Right lobe of liver (tissue), 6 donors: ENCODE results near the gene KRTAP12-3. TPM values are rescaled to one million over a fixed set of nuclear protein-coding genes. Genes with fewer than 3 reads are reported as not detected.
"Not testable (repeated sequence)": the region's sequence is repeated elsewhere in the genome, so short reads cannot be mapped to it uniquely, and the experiment has no call there.

Source experiments
- ATAC-seq, 4 donors: fragments of 200-7000 bp; cut with Tn5 transposase; one replicate each; pipeline ENCODE4 v1.9.1; 2020; ENCODE audit warnings: mild to moderate bottlenecking in 4 of 4, moderate library complexity in 4 of 4
- DNase-seq, 3 donors: peaks; one replicate each; pipeline ENCODE4 v3.0.0-alpha.2; 2020
- H3K27ac ChIP-seq, 3 donors: fragments of 200-600 bp; one replicate each; pipeline ENCODE4 v1.8.0; 2022
- H3K27me3 ChIP-seq, 2 donors: fragments of 200-600 bp; one replicate each; pipeline ENCODE4 v1.8.0; 2022
- H3K36me3 ChIP-seq, 4 donors: fragments of 200-600 bp; sonication (generic) in 1 of 4; one replicate each; pipeline versions ENCODE4 v1.5.1 to v1.8.0; 2017 to 2022; ENCODE audit warnings: control low read depth in 1 of 4
- H3K4me1 ChIP-seq, 4 donors: fragments of 200-600 bp; sonication (generic) in 1 of 4; one replicate each; pipeline versions ENCODE4 v1.5.1 to v1.8.0; 2017 to 2022; ENCODE audit warnings: control low read depth in 1 of 4
- H3K4me3 ChIP-seq, 3 donors: fragments of 200-600 bp; one replicate each; pipeline ENCODE4 v1.8.0; 2022
- H3K9me3 ChIP-seq, 4 donors: fragments of 200-600 bp; sonication (generic) in 1 of 4; one replicate each; pipeline versions ENCODE4 v1.5.1 to v1.8.0; 2017 to 2022; ENCODE audit warnings: control low read depth in 1 of 4
- CTCF ChIP-seq, 4 donors: fragments of 200-600 bp in 3 of 4; fragments of 450-650 bp in 1 of 4; IDR thresholded peaks; one replicate each; pipeline versions ENCODE4 v1.5.1 to v1.8.0; 2016 to 2022; ENCODE audit warnings: antibody characterized with exemption in 4 of 4, mild to moderate bottlenecking in 2 of 4
- POLR2A ChIP-seq: fragments of 450-650 bp; IDR thresholded peaks from one replicate; pipeline ENCODE4 v1.6.1; 2017; ENCODE audit warnings: antibody characterized with exemption, mild to moderate bottlenecking
- WGBS: methylation state at CpG from one replicate; pipeline ENCODE4 v1.1.6; 2018; ENCODE audit warnings: low coverage, low lambda C conversion rate; ENCODE audit not compliant: insufficient coverage; ENCODE audit errors: missing lambda C conversion rate; 5-methylcytosine and 5-hydroxymethylcytosine counted together
- intact Hi-C, 2 donors: fragments of 100-400 bp; cut with DNase I; formaldehyde crosslinking; loops; one replicate each; pipeline versions ENCODE4 v1.11.2 to v1.14.1; 2022
- total RNA-seq, 6 experiments: library from RNA; depleted of rRNA in 2 of 6; stranded (reverse); fragments of >200 nt in 2 of 6; fragmentation: NEBNext Ultra II Directional in 3 of 6; extraction: Animal tissue kit (Norgen Biotek cat#: 25700) in 3 of 6; gene quantifications; one replicate each; pipeline versions ENCODE4 v1.1.0 to v1.2.4, GENCODE V29; 2016 to 2023
- donor health status: DM: no; HTN: yes; CAD: no.
- donor health status: DM: no; HTN: no; CAD: no.
- donor health status: DM: no; HTN: no; CAD: no.
- donor health status: DM: no; HTN: yes; CAD: no.
- donor health status: DM: no; HTN: yes; CAD: no.

The KRTAP12-3 gene
- total RNA-seq, 6 experiments from 2014 or later, result not detected

GRCh38 chr21:44626262-44626661 is 31.5 kb upstream of the KRTAP12-3 start:
- Histone ChIP-seq H3K4me3 (no peak overlapping the region), H3K27me3 (no peaks in the 10 kb centered on the region), H3K27ac (no peak overlapping the region), H3K9me3 (peaks cover 0 to 3% (median 0%) of the 10 kb centered on the region in 4 donors), H3K4me1 (no peaks in the 10 kb centered on the region), H3K36me3 (no peaks in the 10 kb centered on the region)
- DNase-seq (no peak), ATAC-seq (no peak)
- intact Hi-C loops, result no loop called here
- no peak for TF ChIP-seq POLR2A
- TF ChIP-seq CTCF (IDR thresholded peaks at IDR 0.05), result no peak
- 81% methylated on average over 2 of the region's 10 CpGs for whole genome bisulfite sequencing

- no peaks in the 10 kb centered on the region for H3K36me3 ChIP-seq
- no peak for TF ChIP-seq CTCF (IDR thresholded peaks at IDR 0.05)
- no peak for TF ChIP-seq POLR2A
- no peaks in the 10 kb centered on the region for H3K4me1 ChIP-seq
- no peak within 1 kb of the TSS for H3K4me3 ChIP-seq
- no peak for ATAC-seq
- no peaks in the 10 kb centered on the region for H3K27me3 ChIP-seq
- WGBS, result no CpG with 5 or more reads among the region's 7 CpGs
- no peak for DNase-seq
- no peak within 1 kb of the TSS for H3K27ac ChIP-seq
- intact Hi-C loops, result no loop called here
- peaks cover 0 to 4% (median 0%) of the 10 kb centered on the region in 4 donors for H3K9me3 ChIP-seq
Observed at GRCh38 chr21:44626673-44627143, 31.0 kb upstream of the KRTAP12-3 start, which contains the start of gene KRTAP10-9. Gene KRTAP10-9 (plus strand): TSS chr21:44627093. CDS start chr21:44627172, 79 bp downstream.

- H3K36me3 ChIP-seq, H3K4me3 ChIP-seq, H3K9me3 ChIP-seq, H3K27ac ChIP-seq, intact Hi-C loops, DNase-seq, H3K4me1 ChIP-seq, H3K27me3 ChIP-seq, ATAC-seq: not testable (repeated sequence)
- 68% methylated on average over 4 of the region's 20 CpGs for WGBS
Observed at GRCh38 chr21:44627181-44627822, 30.4 kb upstream of the KRTAP12-3 start.

DNA sequence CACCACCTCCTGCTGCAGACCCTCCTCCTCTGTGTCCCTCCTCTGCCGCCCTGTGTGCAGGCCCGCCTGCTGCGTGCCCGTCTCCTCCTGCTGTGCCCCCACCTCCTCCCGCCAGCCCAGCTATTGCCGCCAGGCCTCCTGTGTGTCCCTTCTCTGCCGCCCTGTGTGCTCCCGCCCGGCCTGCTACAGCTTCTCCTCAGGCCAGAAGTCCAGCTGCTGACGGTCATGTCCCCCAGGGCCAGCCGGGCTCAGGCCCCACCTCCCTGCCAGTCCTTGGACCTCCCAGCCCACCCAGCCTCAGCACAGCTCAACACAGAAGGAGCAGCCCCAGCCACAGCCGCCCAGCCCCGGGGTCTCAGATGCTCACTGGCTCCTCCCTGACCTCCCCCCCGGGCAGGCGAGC is 29.9 kb upstream of the KRTAP12-3 start:
- ATAC-seq, intact Hi-C loops: not testable (repeated sequence)

GRCh38 chr21:44628707-44629391 is 28.9 kb upstream of the KRTAP12-3 start:
- no peak overlapping the region for H3K27ac ChIP-seq
- no peaks in the 10 kb centered on the region for H3K27me3 ChIP-seq
- DNase-seq, result no peak
- H3K9me3 ChIP-seq, result peaks cover 0 to 7% (median 0%) of the 10 kb centered on the region in 4 donors
- no peaks in the 10 kb centered on the region for H3K4me1 ChIP-seq
- H3K4me3 ChIP-seq, result no peak overlapping the region
- WGBS, result 71% methylated on average over 6 of the region's 18 CpGs
- ATAC-seq, result peak in 1 of 4 donors; percentile 29
- no peaks in the 10 kb centered on the region for H3K36me3 ChIP-seq
- TF ChIP-seq POLR2A, result no peak
- no peak for TF ChIP-seq CTCF (IDR thresholded peaks at IDR 0.05)
- intact Hi-C loops, result no loop called here

More for the DNA sequence above, 29.9 kb upstream of the KRTAP12-3 start:
- not testable (repeated sequence) for H3K36me3 ChIP-seq, H3K4me3 ChIP-seq, H3K4me1 ChIP-seq, H3K27ac ChIP-seq, H3K9me3 ChIP-seq, H3K27me3 ChIP-seq, DNase-seq
- WGBS, result 64% methylated on average over 7 of the region's 15 CpGs
